ENCODE measurements around the gene SHC1.

Gene SHC1

GRCh38 chr1:154923695-154924094, 46.9 kb downstream of the SHC1 start:
- H2AFZ ChIP-seq (ENCODE audit: low read depth, low read length, severe bottlenecking) = no peak overlapping the region
- H3F3A ChIP-seq (ENCODE audit: insufficient read depth) = peaks cover 4% of the 10 kb centered on the region; the same call in 1 of the 2 replicates
- no peak overlapping the region for H3K9ac ChIP-seq (ENCODE audit: low read length)
- H3K36me3 ChIP-seq (ENCODE audit: low read length) = peaks cover 5% of the 10 kb centered on the region; the same call in 1 of the 2 replicates
- H3K27me3 ChIP-seq (ENCODE audit: low read length) = no peaks in the 10 kb centered on the region
- H3K4me3 ChIP-seq (ENCODE audit: insufficient read depth, low read length, poor library complexity, severe bottlenecking) = no peak overlapping the region
- H3K9me3 ChIP-seq (ENCODE audit: insufficient read depth, low read length) = no peaks in the 10 kb centered on the region
- H3K9me2 ChIP-seq (replicated peaks; ENCODE audit: insufficient read depth, low read length) = no peaks in the 10 kb centered on the region
- no peaks in the 10 kb centered on the region for H4K20me1 ChIP-seq (ENCODE audit: low read depth, low read length)
- no peaks in the 10 kb centered on the region for H3K79me2 ChIP-seq (ENCODE audit: insufficient read depth, low read length)
- TF ChIP-seq EZH2phosphoT487 (conservative IDR thresholded peaks at IDR 0.05; ENCODE audit: low read length) = no peak
- no peak for TF ChIP-seq CTCF (IDR thresholded peaks at IDR 0.05; ENCODE audit: insufficient read depth, low read length, poor library complexity, severe bottlenecking)
- no peak overlapping the region for H3K4me2 ChIP-seq (ENCODE audit: low read depth, low read length, poor library complexity, severe bottlenecking)
- H3K27ac ChIP-seq (ENCODE audit: low read depth, low read length) = no peak overlapping the region

GRCh38 chr1:154913273-154913672, 57.3 kb downstream of the SHC1 start:
- no peak overlapping the region for H3K4me2 ChIP-seq (ENCODE audit: low read depth, low read length, poor library complexity, severe bottlenecking)
- H3K4me3 ChIP-seq (ENCODE audit: insufficient read depth, low read length, poor library complexity, severe bottlenecking) = no peak overlapping the region
- no peaks in the 10 kb centered on the region for H3K27me3 ChIP-seq (ENCODE audit: low read length)
- TF ChIP-seq EZH2phosphoT487 (conservative IDR thresholded peaks at IDR 0.05; ENCODE audit: low read length) (no peak), CTCF (IDR thresholded peaks at IDR 0.05; ENCODE audit: insufficient read depth, low read length, poor library complexity, severe bottlenecking) (no peak)
- H3K27ac ChIP-seq (ENCODE audit: low read depth, low read length) = no peak overlapping the region
- peaks cover 7% of the 10 kb centered on the region; the same call in 1 of the 2 replicates for H3K9me3 ChIP-seq (ENCODE audit: insufficient read depth, low read length)
- H3K9me2 ChIP-seq (replicated peaks; ENCODE audit: insufficient read depth, low read length) = no peaks in the 10 kb centered on the region
- H3K79me2 ChIP-seq (ENCODE audit: insufficient read depth, low read length) = no peaks in the 10 kb centered on the region
- H4K20me1 ChIP-seq (ENCODE audit: low read depth, low read length) = no peaks in the 10 kb centered on the region
- H3F3A ChIP-seq (ENCODE audit: insufficient read depth) = no peaks in the 10 kb centered on the region
- H3K36me3 ChIP-seq (ENCODE audit: low read length) = no peaks in the 10 kb centered on the region
- H3K9ac ChIP-seq (ENCODE audit: low read length) = no peak overlapping the region
- H2AFZ ChIP-seq (ENCODE audit: low read depth, low read length, severe bottlenecking) = no peak overlapping the region

- TF ChIP-seq CTCF (IDR thresholded peaks at IDR 0.05; ENCODE audit: insufficient read depth, low read length, poor library complexity, severe bottlenecking) (no peak), EZH2phosphoT487 (conservative IDR thresholded peaks at IDR 0.05; ENCODE audit: low read length) (no peak)
- Histone ChIP-seq H3K27ac (ENCODE audit: low read depth, low read length) (no peak overlapping the region), H3K79me2 (ENCODE audit: insufficient read depth, low read length) (no peaks in the 10 kb centered on the region), H3K9me2 (replicated peaks; ENCODE audit: insufficient read depth, low read length) (no peaks in the 10 kb centered on the region), H3F3A (ENCODE audit: insufficient read depth) (no peaks in the 10 kb centered on the region), H4K20me1 (ENCODE audit: low read depth, low read length) (no peaks in the 10 kb centered on the region), H3K4me2 (ENCODE audit: low read depth, low read length, poor library complexity, severe bottlenecking) (no peak overlapping the region), H3K4me3 (ENCODE audit: insufficient read depth, low read length, poor library complexity, severe bottlenecking) (no peak overlapping the region), H3K36me3 (ENCODE audit: low read length) (no peaks in the 10 kb centered on the region), H3K9me3 (ENCODE audit: insufficient read depth, low read length) (peaks cover 7% of the 10 kb centered on the region; the same call in 1 of the 2 replicates), H2AFZ (ENCODE audit: low read depth, low read length, severe bottlenecking) (no peak overlapping the region), H3K27me3 (ENCODE audit: low read length) (no peaks in the 10 kb centered on the region), H3K9ac (ENCODE audit: low read length) (no peak overlapping the region)
These were observed 57.8 kb downstream of the SHC1 start for GRCh38 chr1:154912755-154913154.
